Stimulated activated CD8-positive, alpha-beta memory T cell treated with anti-CD3 and anti-CD28 coated beads, Interleukin-15, amount 100 ng/mL, for 4 hours (primary cell): ENCODE data around the gene INTS11.

Source experiments
- DNase-seq, 2 donors: peaks; one replicate each; pipeline ENCODE4 v3.0.0-alpha.2; 2020; ENCODE audit warnings: low read depth in 2 of 2

Gene INTS11

GRCh38 chr1:1343811-1344421 is 19.5 kb upstream of the INTS11 start:
- DNase-seq, result no peak

- DNase-seq, result no peak
These were observed 18.2 kb upstream of the INTS11 start for GRCh38 chr1:1342584-1343115.

GRCh38 chr1:1342061-1342562 is 17.7 kb upstream of the INTS11 start:
- no peak for DNase-seq

- no peak for DNase-seq
These were observed 17.1 kb upstream of the INTS11 start for GRCh38 chr1:1341549-1342021.

- DNase-seq, result no peak
These were observed 16.5 kb upstream of the INTS11 start for GRCh38 chr1:1340791-1341548.

GRCh38 chr1:1340185-1340584 is 15.7 kb upstream of the INTS11 start:
- DNase-seq, result no peak

GRCh38 chr1:1338278-1338677 is 13.8 kb upstream of the INTS11 start:
- no peak for DNase-seq

- no peak for DNase-seq
These were observed 13.3 kb upstream of the INTS11 start for GRCh38 chr1:1337793-1338147.

- no peak for DNase-seq
These were observed 12.7 kb upstream of the INTS11 start for GRCh38 chr1:1336931-1337792.

- no peak for DNase-seq
These were observed 12.0 kb upstream of the INTS11 start for GRCh38 chr1:1336446-1336845.

- DNase-seq, result no peak
These were observed 11.4 kb upstream of the INTS11 start for GRCh38 chr1:1335792-1336248.

- DNase-seq, result no peak
These were observed 10.8 kb upstream of the INTS11 start for GRCh38 chr1:1335283-1335682.

GRCh38 chr1:1334835-1335234 is 10.4 kb upstream of the INTS11 start:
- DNase-seq, result no peak

- DNase-seq, result no peak
These were observed 9.2 kb upstream of the INTS11 start for GRCh38 chr1:1333551-1334241.

GRCh38 chr1:1332774-1333480 is 8.5 kb upstream of the INTS11 start:
- DNase-seq, result no peak

GRCh38 chr1:1332031-1332755 is 7.7 kb upstream of the INTS11 start:
- DNase-seq, result no peak

GRCh38 chr1:1331068-1331965 is 6.9 kb upstream of the INTS11 start, which contains the start of gene TAS1R3:
Gene TAS1R3 (plus strand): TSS chr1:1331280. CDS start chr1:1331346, 66 bp downstream.
- DNase-seq, result no peak

GRCh38 chr1:1330366-1331067 is 6.1 kb upstream of the INTS11 start:
- no peak for DNase-seq
